ENCODE results near the gene RYR2. TPM values are rescaled to one million over a fixed set of nuclear protein-coding genes. Genes with fewer than 3 reads are reported as not detected.

RYR2 gene
- total and polyA plus RNA-seq, 9 of the 15 experiments (the other 6 are each of a cell fraction or from before 2014, with no cell fraction given): 0.03 to 0.42 (median 0.14) TPM

DNA sequence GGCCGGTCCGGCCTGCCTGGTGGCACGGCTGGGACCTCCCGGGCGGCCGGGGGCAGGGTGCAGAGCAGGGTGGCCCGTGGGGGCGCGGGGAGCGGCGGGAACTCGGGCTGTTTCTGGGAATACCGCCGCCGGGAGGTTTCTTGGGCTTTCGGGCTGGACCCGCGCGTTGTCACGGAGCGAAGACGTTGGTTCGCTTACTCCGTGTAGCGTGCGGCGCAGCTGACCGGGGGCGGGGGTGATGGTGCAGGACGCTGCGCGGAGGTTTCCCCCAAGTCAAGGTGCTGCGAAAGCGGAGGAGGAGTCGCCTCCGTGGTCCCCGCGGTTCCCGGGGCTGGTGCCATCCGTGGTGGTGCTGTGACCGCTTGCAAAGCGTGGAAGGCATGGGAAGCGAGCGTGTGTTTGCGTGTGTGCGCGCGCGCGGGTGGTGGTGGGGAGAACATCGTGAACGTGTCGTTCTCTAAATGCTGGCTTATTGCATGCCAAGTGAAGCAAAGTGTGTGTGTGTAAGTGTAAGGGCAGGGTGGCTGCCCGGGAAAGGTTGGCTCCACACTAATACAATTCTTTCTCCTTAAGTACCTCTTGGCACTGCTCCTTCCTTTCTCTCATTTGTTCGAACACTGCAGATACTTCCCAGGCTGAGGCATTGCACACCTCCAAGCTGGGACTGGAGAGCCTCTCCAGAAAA is 1.1 kb downstream of the RYR2 start:
- in situ Hi-C loops (cut with MboI): no loop called here
- intact Hi-C loops (cut with micrococcal nuclease): loop anchor here (10.0 kb wide), 1 partner anchor 288 kb away; no protein-coding TSS in a partner anchor
- TF ChIP-seq SMAD4 (CRISPR knock-in tag; conservative IDR thresholded peaks at IDR 0.05) (no peak), TAL1 (IDR thresholded peaks at IDR 0.05) (no peak), ZNF699 (CRISPR knock-in tag; IDR thresholded peaks at IDR 0.05; ENCODE audit: insufficient replicate concordance) (no peak), ZNF311 (CRISPR knock-in tag; IDR thresholded peaks at IDR 0.05) (no peak), HMG20A (CRISPR knock-in tag; conservative IDR thresholded peaks at IDR 0.05) (no peak), MED1 (CRISPR knock-in tag; IDR thresholded peaks at IDR 0.05; ENCODE audit: borderline replicate concordance) (no peak), ZNF436 (CRISPR knock-in tag; IDR thresholded peaks at IDR 0.05) (no peak), NR4A1 (CRISPR knock-in tag; IDR thresholded peaks at IDR 0.05) (no peak), NR4A1 (tag; IDR thresholded peaks at IDR 0.05) (no peak), ZNF408 (CRISPR knock-in tag; IDR thresholded peaks at IDR 0.05; ENCODE audit: low read depth) (no peak), KAT2B (IDR thresholded peaks at IDR 0.05; ENCODE audit: low read depth, low read length) (no peak), ELF4 (CRISPR knock-in tag; IDR thresholded peaks at IDR 0.05) (no peak)
- TF ChIP-seq, protein P1, sequence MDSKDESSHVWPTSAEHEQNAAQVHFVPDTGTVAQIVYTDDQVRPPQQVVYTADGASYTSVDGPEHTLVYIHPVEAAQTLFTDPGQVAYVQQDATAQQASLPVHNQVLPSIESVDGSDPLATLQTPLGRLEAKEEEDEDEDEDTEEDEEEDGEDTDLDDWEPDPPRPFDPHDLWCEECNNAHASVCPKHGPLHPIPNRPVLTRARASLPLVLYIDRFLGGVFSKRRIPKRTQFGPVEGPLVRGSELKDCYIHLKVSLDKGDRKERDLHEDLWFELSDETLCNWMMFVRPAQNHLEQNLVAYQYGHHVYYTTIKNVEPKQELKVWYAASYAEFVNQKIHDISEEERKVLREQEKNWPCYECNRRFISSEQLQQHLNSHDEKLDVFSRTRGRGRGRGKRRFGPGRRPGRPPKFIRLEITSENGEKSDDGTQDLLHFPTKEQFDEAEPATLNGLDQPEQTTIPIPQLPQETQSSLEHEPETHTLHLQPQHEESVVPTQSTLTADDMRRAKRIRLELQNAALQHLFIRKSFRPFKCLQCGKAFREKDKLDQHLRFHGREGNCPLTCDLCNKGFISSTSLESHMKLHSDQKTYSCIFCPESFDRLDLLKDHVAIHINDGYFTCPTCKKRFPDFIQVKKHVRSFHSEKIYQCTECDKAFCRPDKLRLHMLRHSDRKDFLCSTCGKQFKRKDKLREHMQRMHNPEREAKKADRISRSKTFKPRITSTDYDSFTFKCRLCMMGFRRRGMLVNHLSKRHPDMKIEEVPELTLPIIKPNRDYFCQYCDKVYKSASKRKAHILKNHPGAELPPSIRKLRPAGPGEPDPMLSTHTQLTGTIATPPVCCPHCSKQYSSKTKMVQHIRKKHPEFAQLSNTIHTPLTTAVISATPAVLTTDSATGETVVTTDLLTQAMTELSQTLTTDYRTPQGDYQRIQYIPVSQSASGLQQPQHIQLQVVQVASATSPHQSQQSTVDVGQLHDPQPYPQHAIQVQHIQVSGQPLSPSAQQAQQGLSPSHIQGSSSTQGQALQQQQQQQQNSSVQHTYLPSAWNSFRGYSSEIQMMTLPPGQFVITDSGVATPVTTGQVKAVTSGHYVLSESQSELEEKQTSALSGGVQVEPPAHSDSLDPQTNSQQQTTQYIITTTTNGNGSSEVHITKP (IDR thresholded peaks at IDR 0.05; ENCODE audit: partially characterized antibody): no peak
- TF ChIP-seq, protein P2, sequence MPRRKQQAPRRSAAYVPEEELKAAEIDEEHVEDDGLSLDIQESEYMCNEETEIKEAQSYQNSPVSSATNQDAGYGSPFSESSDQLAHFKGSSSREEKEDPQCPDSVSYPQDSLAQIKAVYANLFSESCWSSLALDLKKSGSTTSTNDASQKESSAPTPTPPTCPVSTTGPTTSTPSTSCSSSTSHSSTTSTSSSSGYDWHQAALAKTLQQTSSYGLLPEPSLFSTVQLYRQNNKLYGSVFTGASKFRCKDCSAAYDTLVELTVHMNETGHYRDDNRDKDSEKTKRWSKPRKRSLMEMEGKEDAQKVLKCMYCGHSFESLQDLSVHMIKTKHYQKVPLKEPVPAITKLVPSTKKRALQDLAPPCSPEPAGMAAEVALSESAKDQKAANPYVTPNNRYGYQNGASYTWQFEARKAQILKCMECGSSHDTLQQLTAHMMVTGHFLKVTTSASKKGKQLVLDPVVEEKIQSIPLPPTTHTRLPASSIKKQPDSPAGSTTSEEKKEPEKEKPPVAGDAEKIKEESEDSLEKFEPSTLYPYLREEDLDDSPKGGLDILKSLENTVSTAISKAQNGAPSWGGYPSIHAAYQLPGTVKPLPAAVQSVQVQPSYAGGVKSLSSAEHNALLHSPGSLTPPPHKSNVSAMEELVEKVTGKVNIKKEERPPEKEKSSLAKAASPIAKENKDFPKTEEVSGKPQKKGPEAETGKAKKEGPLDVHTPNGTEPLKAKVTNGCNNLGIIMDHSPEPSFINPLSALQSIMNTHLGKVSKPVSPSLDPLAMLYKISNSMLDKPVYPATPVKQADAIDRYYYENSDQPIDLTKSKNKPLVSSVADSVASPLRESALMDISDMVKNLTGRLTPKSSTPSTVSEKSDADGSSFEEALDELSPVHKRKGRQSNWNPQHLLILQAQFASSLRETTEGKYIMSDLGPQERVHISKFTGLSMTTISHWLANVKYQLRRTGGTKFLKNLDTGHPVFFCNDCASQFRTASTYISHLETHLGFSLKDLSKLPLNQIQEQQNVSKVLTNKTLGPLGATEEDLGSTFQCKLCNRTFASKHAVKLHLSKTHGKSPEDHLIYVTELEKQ (CRISPR knock-in tag; IDR thresholded peaks at IDR 0.05): no peak
- TF ChIP-seq, protein P3, sequence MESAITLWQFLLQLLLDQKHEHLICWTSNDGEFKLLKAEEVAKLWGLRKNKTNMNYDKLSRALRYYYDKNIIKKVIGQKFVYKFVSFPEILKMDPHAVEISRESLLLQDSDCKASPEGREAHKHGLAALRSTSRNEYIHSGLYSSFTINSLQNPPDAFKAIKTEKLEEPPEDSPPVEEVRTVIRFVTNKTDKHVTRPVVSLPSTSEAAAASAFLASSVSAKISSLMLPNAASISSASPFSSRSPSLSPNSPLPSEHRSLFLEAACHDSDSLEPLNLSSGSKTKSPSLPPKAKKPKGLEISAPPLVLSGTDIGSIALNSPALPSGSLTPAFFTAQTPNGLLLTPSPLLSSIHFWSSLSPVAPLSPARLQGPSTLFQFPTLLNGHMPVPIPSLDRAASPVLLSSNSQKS (CRISPR knock-in tag; IDR thresholded peaks at IDR 0.05): no peak

More for the DNA sequence above, 1.1 kb downstream of the RYR2 start:
- H2AFZ ChIP-seq (ENCODE audit: low read depth, low read length): no peak overlapping the region
- BruUV-seq (replicated peaks): no TSS peak
- DNase-seq (ENCODE audit: extremely low read depth in 1 of 4, low spot score in 3 of 4) (no peak), FAIRE-seq (no peak), ATAC-seq (no peak)
- WGBS (ENCODE audit: insufficient coverage, low coverage, missing lambda C conversion rate): 47% methylated on average over 34 of the region's 55 CpGs
- peaks cover 6 to 11% of the 10 kb centered on the region in 2 experiments for H3K27me3 ChIP-seq (ENCODE audit: control insufficient read depth in 2 of 2, insufficient read depth in 2 of 2, low read length in 2 of 2)
- H3K27ac ChIP-seq (ENCODE audit: extremely low read depth, low read depth, low read length): no peak overlapping the region
- H3K4me3 ChIP-seq: no peak overlapping the region
- ChIA-PET POLR2A (no interaction called here), CTCF (ENCODE audit: low intra/inter-chr PET ratio) (no interaction called here)
- H3K9ac ChIP-seq (ENCODE audit: insufficient read depth in 1 of 2, low read depth in 2 of 2, low read length in 2 of 2): no peak overlapping the region
- no peaks in the 10 kb centered on the region for H3K36me3 ChIP-seq (ENCODE audit: control insufficient read depth, insufficient read depth, low read length)
- no peak overlapping the region for H3K4me2 ChIP-seq (ENCODE audit: insufficient read depth, low read length)
- no peaks in the 10 kb centered on the region for H3K79me2 ChIP-seq (ENCODE audit: control insufficient read depth, insufficient read depth, low read length)
- no peaks in the 10 kb centered on the region for H3K9me1 ChIP-seq (ENCODE audit: control insufficient read depth, insufficient read depth, low read length)
- no peaks in the 10 kb centered on the region for H3K9me3 ChIP-seq (replicated peaks; ENCODE audit: control insufficient read depth, insufficient read depth, low read depth, low read length)
- H3K4me1 ChIP-seq (replicated peaks in 1 of 2; ENCODE audit: control insufficient read depth in 2 of 2, insufficient read depth in 2 of 2, low read length in 2 of 2): no peaks in the 10 kb centered on the region
- no peaks in the 10 kb centered on the region for H4K20me1 ChIP-seq (replicated peaks; ENCODE audit: control insufficient read depth, insufficient read depth, low read length)
